ENCODE measurements around the gene ZNF594. TPM values are rescaled to one million over a fixed set of nuclear protein-coding genes. Genes with fewer than 3 reads are reported as not detected.
"Not testable (repeated sequence)": the region's sequence is repeated elsewhere in the genome, so short reads cannot be mapped to it uniquely, and the experiment has no call there.

The ZNF594 gene
- total and polyA plus RNA-seq, 10 of the 15 experiments (the other 5 are each of a cell fraction or from before 2014, with no cell fraction given) = 0.98 to 14.3 (median 11.1) TPM

DNA sequence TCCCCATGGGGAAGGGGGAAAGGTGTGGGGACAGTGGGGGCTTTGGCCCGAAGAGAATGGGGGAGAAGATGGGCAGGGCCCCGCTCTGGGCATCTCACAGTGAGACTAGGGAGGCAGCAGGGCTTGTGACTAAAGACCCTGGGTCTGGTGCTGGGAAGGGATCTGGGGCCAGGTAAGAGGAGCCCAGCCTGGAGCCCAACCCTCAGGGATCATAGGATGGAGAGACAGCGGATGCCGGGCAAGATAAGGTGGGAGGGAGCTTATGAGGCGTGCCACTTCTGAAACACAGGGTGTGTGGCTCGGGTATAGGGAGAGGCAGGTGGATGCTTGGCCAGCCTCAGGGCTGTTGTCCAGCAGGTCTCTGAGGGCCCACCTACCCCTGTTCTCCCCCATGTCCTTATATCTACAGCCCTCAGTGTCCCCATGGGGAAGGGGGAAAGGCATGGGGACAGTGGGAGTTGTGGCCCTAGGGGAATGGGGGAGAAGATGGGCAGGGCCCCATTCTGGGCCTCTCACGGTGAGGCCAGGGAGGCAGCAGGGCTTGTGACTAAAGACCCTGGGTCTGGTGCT, 60.4 kb downstream of the ZNF594 start (continued):
- TF ChIP-seq RFX5 (IDR thresholded peaks at IDR 0.05; ENCODE audit: low read depth, low read length) (no peak), E2F8 (IDR thresholded peaks at IDR 0.05; ENCODE audit: low read depth, partially characterized antibody) (no peak), CREB1 (IDR thresholded peaks at IDR 0.05; ENCODE audit: low read depth) (no peak), FOS (IDR thresholded peaks at IDR 0.05; ENCODE audit: borderline replicate concordance, extremely low read depth, insufficient read length) (no peak), SIN3A (IDR thresholded peaks at IDR 0.05; ENCODE audit: low read depth, low read length) (no peak), SUPT20H (IDR thresholded peaks at IDR 0.05; ENCODE audit: borderline replicate concordance, control insufficient read depth, low read depth, low read length) (no peak), MYB (IDR thresholded peaks at IDR 0.05; ENCODE audit: borderline replicate concordance, low read depth, low read length) (no peak), POLR2AphosphoS2 (IDR thresholded peaks at IDR 0.05; ENCODE audit: low read depth, low read length) (no peak), HDAC2 (IDR thresholded peaks at IDR 0.05) (no peak), PML (IDR thresholded peaks at IDR 0.05; ENCODE audit: low read length) (no peak)
- TF ChIP-seq, protein P1, sequence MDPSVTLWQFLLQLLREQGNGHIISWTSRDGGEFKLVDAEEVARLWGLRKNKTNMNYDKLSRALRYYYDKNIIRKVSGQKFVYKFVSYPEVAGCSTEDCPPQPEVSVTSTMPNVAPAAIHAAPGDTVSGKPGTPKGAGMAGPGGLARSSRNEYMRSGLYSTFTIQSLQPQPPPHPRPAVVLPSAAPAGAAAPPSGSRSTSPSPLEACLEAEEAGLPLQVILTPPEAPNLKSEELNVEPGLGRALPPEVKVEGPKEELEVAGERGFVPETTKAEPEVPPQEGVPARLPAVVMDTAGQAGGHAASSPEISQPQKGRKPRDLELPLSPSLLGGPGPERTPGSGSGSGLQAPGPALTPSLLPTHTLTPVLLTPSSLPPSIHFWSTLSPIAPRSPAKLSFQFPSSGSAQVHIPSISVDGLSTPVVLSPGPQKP (IDR thresholded peaks at IDR 0.05; ENCODE audit: low read depth, low read length) = no peak

GRCh38 chr17:5130687-5131086, 61.0 kb downstream of the ZNF594 start:
- H3K9me3 ChIP-seq (replicated peaks; ENCODE audit: control insufficient read depth, insufficient read depth, low read length); H4K20me1 ChIP-seq (ENCODE audit: control insufficient read depth, insufficient read depth); ATAC-seq; H3K4me2 ChIP-seq (ENCODE audit: control insufficient read depth, insufficient read depth); H3K27me3 ChIP-seq (replicated peaks in 1 of 2; ENCODE audit: control insufficient read depth in 2 of 2, insufficient read depth in 2 of 2, low read length in 1 of 2); CTCF ChIA-PET; intact Hi-C loops (cut with micrococcal nuclease; ENCODE audit: unreplicated experiment); in situ Hi-C loops (cut with MboI); SMC1A ChIA-PET (ENCODE audit: uncharacterized antibody, unreplicated experiment); H3K36me3 ChIP-seq (ENCODE audit: control insufficient read depth in 2 of 2, insufficient read depth in 2 of 2, low read length in 1 of 2); BruUV-seq (replicated peaks); FAIRE-seq; POLR2A ChIA-PET; DNase-seq (ENCODE audit: low read depth, low spot score); RAD21 ChIA-PET (ENCODE audit: unreplicated experiment); H2AFZ ChIP-seq (ENCODE audit: control insufficient read depth, low read depth, low read length); H3K9ac ChIP-seq (ENCODE audit: control insufficient read depth, insufficient read depth, low read length); H3K27ac ChIP-seq (ENCODE audit: control insufficient read depth, insufficient read depth); H3K4me3 ChIP-seq; H3K4me1 ChIP-seq (ENCODE audit: control insufficient read depth, insufficient read depth, low read length); H3K79me2 ChIP-seq (ENCODE audit: control insufficient read depth, insufficient read depth, low read length): not testable (repeated sequence)
- WGBS (ENCODE audit: insufficient coverage, insufficient replicate concordance, low lambda C conversion rate, missing lambda C conversion rate) = 31% methylated on average over 5 of the region's 5 CpGs

DNA sequence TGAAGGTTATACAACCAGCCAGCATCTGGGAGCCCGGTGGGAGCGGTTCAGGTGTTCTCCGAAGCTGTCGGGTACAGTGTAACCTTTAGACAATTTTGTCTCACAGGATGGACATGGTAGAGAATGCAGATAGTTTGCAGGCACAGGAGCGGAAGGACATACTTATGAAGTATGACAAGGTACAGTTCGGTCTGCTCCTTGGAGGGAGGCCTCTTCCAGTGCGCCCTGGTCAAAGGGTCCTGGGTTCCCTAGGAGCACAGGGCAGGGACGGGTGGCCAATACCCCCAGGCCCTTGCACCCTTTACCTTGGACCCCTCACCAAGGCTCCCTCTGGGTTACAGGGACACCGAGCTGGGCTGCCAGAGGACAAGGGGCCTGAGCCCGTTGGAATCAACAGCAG, 61.4 kb downstream of the ZNF594 start:
- WGBS (ENCODE audit: insufficient coverage, insufficient replicate concordance, low lambda C conversion rate, missing lambda C conversion rate) = 64% methylated on average over 10 of the region's 10 CpGs
- CTCF ChIA-PET; H3K4me1 ChIP-seq (ENCODE audit: control insufficient read depth, insufficient read depth, low read length); H3K27ac ChIP-seq (ENCODE audit: control insufficient read depth, insufficient read depth); RAD21 ChIA-PET (ENCODE audit: unreplicated experiment); DNase-seq (ENCODE audit: low read depth, low spot score); FAIRE-seq; H3K4me2 ChIP-seq (ENCODE audit: control insufficient read depth, insufficient read depth); H3K27me3 ChIP-seq (replicated peaks in 1 of 2; ENCODE audit: control insufficient read depth in 2 of 2, insufficient read depth in 2 of 2, low read length in 1 of 2); H3K36me3 ChIP-seq (ENCODE audit: control insufficient read depth in 2 of 2, insufficient read depth in 2 of 2, low read length in 1 of 2); SMC1A ChIA-PET (ENCODE audit: uncharacterized antibody, unreplicated experiment); H2AFZ ChIP-seq (ENCODE audit: control insufficient read depth, low read depth, low read length); POLR2A ChIA-PET; H3K9ac ChIP-seq (ENCODE audit: control insufficient read depth, insufficient read depth, low read length); H3K79me2 ChIP-seq (ENCODE audit: control insufficient read depth, insufficient read depth, low read length); ATAC-seq; intact Hi-C loops (cut with micrococcal nuclease; ENCODE audit: unreplicated experiment); H3K4me3 ChIP-seq; H4K20me1 ChIP-seq (ENCODE audit: control insufficient read depth, insufficient read depth); H3K9me3 ChIP-seq (replicated peaks; ENCODE audit: control insufficient read depth, insufficient read depth, low read length); in situ Hi-C loops (cut with MboI); BruUV-seq (replicated peaks): not testable (repeated sequence)

Measured in GM12878 (cell line).